ENCODE data around the gene HTR3E.

Gene HTR3E

DNA sequence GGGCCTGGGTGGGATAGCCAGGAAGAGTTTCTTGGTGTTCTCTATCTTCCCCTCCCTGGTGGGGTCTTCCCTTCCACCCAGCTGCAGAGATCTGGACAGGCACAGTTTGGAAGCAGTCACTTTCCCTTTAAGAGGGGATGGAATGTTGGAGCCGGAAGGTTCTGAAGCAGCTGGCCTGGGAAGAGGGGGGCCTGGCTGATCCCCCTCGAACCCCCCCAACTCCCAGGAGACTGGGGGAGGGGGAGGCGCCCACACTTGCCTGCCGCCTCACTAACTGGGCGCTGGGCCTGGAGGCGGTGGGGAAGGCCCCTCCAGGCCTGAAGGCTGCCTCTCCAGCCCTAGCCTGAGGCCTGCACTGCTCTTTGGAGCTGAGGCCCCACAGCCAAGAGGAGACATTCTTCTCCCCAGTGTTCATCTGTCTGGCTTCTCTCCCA is 59.7 kb downstream of the HTR3E start:
- no peak for DNase-seq (ENCODE audit: extremely low read depth, low read depth)
- TF ChIP-seq, protein P1, sequence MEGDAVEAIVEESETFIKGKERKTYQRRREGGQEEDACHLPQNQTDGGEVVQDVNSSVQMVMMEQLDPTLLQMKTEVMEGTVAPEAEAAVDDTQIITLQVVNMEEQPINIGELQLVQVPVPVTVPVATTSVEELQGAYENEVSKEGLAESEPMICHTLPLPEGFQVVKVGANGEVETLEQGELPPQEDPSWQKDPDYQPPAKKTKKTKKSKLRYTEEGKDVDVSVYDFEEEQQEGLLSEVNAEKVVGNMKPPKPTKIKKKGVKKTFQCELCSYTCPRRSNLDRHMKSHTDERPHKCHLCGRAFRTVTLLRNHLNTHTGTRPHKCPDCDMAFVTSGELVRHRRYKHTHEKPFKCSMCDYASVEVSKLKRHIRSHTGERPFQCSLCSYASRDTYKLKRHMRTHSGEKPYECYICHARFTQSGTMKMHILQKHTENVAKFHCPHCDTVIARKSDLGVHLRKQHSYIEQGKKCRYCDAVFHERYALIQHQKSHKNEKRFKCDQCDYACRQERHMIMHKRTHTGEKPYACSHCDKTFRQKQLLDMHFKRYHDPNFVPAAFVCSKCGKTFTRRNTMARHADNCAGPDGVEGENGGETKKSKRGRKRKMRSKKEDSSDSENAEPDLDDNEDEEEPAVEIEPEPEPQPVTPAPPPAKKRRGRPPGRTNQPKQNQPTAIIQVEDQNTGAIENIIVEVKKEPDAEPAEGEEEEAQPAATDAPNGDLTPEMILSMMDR (IDR thresholded peaks at IDR 0.05; ENCODE audit: low read depth, low read length), result no peak
